VCaP (cell line): ENCODE results near the gene TMEM263.
A peak's percentile ranks its signal among the peaks of the same experiment; 100 is the strongest.

Experiments used
- H3K27ac ChIP-seq: fragments of 450-650 bp; 2 replicates; pipeline ENCODE4 v1.5.1; 2017
- CTCF ChIP-seq: fragments of 450-650 bp; conservative IDR thresholded peaks from 2 replicates; pipeline ENCODE4 v1.5.1; 2017; ENCODE audit warnings: mild to moderate bottlenecking, moderate library complexity

Gene TMEM263

GRCh38 chr12:106964526-106964925 lies 8.8 kb downstream of the TMEM263 start:
- no peak for TF ChIP-seq CTCF
- no peak overlapping the region for H3K27ac ChIP-seq

GRCh38 chr12:106971065-106971464 lies 15.4 kb downstream of the TMEM263 start:
- H3K27ac ChIP-seq: no peak overlapping the region
- no peak for TF ChIP-seq CTCF

- no peak for TF ChIP-seq CTCF
- H3K27ac ChIP-seq: peak overlapping the region; percentile 48; the same call in 1 of the 2 replicates
Observed at GRCh38 chr12:106973545-106973944, 17.8 kb downstream of the TMEM263 start.

- no peak for TF ChIP-seq CTCF
- peak overlapping the region; percentile 48 for H3K27ac ChIP-seq
Observed at GRCh38 chr12:106974511-106974910, 18.8 kb downstream of the TMEM263 start.

- no peak for TF ChIP-seq CTCF
- peak overlapping the region; percentile 48; the same call in 1 of the 2 replicates for H3K27ac ChIP-seq
Observed at GRCh38 chr12:106975098-106975497, 19.4 kb downstream of the TMEM263 start.

- no peak for TF ChIP-seq CTCF
- H3K27ac ChIP-seq: no peak overlapping the region
Observed at GRCh38 chr12:106975993-106976658, 20.4 kb downstream of the TMEM263 start.

GRCh38 chr12:106976668-106977067 lies 21.0 kb downstream of the TMEM263 start:
- TF ChIP-seq CTCF: no peak
- H3K27ac ChIP-seq: no peak overlapping the region
